ENCODE results near the gene PXMP4.
A peak's percentile ranks its signal among the peaks of the same experiment; 100 is the strongest.

Gene PXMP4

DNA sequence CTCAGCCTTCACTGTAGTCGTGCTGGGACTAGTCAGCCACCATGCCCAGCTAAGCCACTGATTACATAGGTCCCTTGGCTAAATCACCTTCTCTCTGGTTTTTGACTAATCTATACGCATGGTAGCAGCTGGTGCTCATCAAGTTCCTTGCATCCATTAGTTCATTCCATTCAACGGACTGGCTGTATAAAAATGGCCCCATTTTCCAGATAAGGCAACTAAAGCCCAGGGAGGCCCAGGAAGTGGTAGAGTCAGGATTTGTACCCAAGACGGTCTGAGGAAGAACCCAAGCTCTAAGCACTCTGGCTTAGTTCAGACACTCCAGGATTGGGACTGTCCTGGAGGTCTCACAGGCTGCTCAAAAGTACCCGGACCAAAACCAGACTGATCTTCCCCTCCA, 38.8 kb downstream of the PXMP4 start:
- DNase-seq, result no peak

DNA sequence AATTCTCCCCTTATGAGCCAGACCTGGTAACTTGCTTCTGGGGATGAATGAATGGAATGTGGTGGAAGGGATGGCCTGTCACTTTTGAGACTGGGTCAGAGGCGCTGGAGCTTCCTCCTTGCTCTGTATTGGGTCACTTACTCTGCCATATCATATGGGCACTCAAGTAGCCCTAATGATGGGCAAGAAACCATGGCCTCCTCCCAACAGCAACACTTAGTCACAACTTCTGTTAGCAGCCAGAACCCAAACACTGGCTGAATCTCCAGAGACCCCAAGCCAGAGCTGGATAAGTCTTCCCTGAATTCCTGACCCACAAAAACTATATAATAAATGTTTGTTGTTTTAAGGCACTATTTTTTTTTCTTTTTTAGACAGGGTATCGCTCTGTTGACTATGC, 39.4 kb downstream of the PXMP4 start:
- no peak for DNase-seq

DNA sequence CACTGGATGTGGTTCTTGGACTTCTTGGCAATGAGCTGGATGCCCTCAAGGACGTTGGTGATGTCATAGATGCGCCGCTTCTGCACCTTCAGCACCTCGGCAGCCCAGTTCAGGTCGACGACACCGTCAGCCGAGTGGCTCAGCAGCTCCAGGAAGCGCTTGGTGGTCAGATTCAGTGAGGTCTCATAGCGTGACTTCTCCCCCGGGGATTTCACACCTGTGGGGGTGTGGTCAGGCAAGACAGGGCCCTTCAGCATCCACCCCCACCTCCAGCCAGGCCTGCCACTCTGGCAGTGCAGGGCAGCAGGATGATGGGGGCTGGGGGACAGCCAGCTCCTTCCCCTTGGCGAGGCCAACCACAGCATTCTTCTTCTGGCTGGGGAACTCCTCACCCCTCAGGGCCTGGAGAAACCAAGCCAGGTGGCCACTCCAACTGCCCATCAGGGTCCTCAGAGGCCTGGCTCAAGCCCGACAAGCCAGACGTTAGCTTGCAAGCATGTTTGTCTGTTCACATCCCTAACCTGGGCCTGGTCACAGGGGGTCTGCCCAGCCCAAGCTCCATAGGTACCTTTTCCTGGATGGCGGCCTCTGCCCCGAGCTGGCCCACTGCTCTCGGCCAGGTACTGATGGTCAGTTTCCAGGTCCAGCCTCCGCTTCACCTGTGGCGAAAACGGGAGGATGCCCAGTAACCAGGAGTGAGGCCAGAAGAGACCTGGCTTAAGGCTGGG, 40.2 kb downstream of the PXMP4 start:
- no peak for DNase-seq

DNA sequence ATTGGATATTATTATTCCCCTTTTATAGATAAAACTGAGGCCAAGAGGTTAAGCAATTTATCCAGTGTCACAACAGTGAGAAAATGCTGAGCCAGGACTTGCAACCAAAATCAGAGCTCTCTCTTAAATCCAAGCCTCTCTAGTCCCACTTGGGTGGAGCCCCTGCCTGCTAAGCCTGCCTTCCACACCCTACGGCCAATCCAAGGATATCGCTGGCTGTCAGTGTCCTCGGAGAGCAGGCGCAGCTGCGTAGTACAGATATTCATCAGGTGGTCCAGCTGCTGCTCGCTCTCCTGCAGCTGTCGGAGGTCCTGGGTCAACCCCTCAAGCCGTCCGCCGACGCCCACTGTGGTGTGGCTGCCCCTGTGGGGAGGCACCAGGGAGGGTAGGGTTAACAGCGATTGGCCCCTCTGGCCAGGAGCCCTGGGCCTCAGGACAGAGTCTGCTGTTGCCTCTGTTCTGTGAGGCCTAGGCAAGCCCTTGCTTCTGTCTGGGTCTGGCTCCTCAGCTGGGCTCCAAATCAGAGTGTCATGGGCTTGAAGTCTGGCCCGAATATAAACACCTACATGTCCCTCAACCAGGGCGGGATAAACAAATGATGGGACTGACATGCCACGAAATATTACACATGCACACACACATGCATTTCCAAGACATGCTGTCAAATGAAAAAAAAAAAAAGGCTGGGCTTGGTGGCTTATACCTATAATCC, 42.0 kb downstream of the PXMP4 start:
- no peak for DNase-seq

DNA sequence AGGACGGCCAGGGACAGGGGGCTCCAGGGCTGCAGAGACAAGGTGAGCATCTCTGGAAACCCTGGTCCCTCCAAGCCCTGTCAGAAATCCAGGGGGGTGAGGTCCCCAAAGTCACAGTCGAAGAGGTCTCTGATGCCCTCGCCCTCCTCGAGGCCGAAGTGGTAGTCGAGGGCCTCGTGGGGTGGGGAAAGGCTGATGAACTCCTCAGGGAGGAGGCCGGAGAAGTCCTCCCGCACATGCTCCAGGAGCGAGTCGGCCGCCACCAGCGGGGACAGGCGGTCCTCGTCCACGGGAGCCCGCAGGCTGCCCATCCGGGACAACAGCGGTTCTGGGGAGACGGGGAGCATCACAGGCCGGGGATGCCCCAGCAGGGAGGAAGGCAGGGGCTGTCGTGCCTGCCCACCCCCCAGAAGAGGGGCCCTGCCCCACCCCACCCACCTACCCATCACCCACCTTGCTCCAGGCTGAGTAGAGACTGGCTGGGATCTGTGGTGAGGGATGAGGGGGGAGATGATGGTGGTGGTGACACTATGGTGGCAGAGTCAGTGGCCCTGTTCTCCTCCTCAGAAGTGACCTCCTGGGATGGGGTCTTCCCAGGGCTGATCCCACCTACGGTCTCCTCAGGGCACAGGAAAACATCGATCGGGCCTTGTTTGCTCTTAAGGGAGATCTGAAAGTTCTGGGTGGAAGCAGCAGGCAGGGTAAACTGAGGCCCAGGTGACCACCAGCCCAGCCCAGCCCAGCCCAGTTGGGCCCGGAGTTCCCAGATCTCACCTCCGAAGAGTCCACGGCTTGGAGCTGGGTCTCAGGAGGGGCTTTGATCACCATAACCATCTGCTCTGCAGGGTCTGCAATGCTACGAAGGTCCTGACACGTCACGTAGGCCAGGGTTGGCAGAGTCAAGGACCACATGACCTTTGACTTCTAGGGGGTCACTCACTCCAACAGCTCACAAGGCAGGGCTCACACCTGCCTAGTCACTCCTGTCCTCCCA, 43.2 kb downstream of the PXMP4 start:
- no peak for DNase-seq

DNA sequence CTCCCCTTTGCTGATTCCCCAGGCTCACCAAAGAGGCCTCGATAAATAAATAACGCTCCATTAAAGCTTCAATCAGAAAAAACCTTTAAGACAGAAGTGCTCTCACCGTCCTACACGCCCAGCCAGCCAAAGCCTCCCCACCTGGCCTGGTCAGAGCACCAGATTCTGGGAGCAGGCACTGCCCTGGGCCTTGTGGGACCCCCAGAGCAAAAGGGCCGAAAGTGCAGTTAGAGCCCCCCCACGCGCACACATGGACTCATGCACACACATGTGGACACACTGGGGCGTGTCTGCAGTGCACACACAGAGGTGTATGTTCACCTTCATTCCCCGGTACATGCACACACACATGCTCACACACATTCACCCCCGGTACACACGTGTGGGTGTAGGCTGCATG, 44.0 kb downstream of the PXMP4 start:
- no peak for DNase-seq

DNA sequence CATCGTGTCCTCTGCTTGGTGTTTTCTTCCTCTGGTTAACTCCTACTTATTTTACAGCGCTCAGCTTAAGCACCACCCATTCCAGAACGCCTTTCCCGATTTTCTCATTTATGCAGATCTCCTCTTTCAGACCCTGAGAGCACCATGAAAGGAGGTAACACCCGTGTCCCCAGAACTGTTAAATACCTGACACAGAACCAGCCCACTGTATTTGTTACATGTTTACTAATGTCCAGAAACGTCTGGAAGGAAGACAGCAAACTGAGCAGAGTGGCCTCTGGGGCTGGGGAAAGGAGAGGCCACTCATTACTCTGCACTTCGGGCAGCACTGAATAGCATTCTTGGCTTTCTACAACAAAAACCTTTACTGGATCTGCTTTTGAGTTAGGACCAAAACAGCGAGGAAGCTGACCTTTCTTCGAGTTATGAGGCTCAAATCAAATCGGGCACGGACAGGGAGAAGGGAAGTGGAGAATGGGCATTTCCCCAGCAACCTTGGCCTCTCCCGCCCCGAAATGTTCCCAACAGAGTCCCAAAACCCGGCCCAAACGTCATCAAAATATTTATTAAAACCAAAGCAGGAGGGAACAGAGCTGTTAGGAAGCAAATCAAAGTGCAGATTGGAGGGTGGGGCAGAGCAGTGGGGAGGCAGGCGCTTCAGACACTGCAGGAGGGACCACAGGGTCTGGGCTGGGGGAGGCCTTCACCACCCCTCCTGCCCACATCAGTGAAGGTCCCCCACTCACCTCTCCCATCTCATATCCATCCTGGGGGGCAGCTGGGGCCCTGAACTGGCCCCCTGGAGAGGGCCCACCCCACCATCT, 44.8 kb downstream of the PXMP4 start:
- no peak for DNase-seq

DNA sequence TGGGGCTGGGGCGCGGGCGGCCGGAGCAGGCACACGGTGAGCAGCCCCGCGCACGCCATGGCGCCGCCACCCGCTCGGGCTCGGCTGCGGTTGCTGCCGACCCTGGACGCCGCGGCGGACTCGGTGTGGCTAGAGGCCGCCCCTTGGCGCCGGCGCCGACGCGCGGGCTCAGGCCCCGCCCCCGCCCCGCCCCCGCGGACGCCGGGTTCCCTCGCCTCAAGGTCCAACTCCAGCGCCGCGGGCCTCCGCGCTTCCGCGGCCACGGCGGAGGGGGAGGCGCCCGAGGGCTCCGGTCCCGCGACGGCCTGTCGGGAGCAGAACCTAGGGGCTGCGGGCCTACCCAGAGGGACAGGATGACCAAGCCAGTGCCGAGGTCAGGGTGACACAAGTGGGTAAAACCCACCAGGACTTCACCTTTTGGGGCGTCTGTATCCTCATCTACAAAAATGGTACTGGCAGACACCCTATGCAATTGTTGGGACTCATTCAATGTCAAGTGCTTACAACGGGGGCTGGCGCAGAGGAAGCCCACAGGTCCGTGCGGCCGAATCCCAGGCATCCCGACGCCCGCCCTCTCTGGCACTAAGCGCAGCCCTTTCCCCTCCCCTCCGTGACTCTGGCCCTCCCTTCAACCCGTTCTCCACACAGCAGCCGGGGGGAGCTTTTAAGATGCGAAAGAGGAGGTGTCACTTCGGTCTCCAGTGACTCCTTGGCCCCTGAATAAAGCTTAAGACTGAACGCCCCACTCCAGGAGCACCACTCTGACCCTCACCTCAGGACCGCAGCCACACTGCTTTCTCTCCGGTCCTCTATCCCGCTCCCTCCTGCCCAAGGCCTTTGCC, 45.6 kb downstream of the PXMP4 start, which contains the start of gene NECAB3:
Gene NECAB3 (minus strand): TSS at position 135 of the 842 bp plus-strand sequence. CDS start 76 bp downstream, at position 59.
- peak; percentile 49 for DNase-seq

DNA sequence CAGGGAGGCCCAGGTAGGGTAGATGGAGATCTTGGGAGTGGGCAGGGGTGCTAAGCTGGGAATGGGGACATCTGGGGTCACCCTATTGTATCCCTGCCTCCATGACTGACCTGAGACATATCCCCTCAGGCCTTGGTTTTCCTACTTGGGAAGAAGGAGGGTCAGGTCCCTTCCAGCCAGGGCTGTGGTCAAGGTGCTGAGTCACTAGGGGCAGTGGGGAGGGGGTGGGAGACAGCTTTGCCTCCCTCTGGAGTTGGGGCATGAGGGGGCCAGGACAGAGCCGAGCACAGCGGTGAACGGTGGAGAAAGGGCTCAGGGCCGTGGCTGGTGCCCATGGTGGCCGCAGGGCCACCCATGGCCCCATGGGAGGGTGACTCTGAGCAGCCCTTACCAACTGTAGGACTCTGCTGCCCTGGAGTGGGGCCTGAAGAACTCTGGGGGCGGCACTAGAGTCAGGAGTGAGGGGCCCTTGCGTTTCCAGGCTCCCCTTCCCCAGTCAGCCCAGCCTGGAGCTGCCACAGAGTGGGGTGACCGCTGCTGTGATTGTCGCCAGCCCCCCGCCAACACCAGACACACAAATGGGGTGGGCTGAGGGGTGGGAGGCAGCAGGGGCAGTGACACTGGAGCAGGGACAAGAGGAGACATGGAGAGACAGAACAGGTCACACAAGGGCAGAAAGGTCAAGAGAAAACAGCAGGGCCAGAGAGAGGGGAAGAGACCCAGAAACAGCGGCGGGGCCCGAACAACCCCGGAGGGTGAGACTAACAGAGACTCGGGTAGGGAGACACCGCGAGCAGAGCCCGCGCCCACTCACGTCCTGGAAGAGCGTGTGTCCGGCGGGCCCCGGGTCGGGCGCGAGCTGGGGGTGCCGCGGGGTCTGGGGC, 46.5 kb downstream of the PXMP4 start:
- DNase-seq, result no peak

DNA sequence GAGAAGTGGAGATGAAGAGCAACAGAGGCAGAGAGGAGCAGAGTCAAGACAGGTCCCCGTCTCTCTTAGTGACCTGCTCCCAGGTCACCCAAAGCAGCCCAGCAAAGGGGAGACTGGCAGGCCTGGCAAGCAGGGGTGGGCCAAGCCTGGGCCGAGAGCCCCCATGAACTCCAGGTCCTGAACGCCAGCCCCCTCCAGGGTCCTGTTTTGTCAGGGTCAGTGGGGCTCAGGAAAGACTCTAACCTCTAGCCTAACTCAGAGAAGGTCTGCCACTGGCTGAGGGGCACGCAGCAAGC, 47.0 kb downstream of the PXMP4 start:
- no peak for DNase-seq

DNA sequence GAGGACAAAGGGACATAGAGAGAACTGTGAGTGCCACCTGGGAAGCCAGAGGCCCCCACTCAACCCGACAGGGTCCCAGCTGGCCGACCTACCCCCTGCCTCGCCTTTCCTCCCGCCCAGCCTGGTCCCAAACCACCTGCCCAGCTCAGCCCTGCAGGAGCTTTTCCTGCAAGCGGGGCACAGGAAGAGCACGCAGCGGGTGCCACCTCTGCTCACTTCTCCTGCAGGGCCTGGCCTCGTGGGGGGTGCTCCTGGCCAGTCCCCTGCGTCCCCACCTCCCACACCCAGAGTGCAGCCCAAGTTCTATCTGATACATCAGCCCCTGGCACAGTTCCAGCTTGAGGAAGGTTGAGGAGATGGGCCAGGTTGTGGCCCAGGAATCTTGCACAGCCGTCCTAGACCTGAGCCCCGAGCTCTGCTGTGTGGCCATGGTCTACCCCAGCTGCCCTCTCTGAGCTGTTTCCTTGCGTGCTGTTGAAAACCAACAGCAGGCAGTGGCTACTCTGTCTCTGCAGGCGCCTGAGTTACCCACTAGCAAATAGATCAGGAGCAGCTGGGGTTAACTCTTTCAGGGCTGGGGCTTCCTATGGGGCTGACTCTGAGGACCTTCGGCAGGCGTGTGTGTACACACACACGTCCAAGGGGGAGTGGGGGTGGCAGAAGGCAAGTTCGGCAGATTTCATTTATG, 47.5 kb downstream of the PXMP4 start:
- no peak for DNase-seq

DNA sequence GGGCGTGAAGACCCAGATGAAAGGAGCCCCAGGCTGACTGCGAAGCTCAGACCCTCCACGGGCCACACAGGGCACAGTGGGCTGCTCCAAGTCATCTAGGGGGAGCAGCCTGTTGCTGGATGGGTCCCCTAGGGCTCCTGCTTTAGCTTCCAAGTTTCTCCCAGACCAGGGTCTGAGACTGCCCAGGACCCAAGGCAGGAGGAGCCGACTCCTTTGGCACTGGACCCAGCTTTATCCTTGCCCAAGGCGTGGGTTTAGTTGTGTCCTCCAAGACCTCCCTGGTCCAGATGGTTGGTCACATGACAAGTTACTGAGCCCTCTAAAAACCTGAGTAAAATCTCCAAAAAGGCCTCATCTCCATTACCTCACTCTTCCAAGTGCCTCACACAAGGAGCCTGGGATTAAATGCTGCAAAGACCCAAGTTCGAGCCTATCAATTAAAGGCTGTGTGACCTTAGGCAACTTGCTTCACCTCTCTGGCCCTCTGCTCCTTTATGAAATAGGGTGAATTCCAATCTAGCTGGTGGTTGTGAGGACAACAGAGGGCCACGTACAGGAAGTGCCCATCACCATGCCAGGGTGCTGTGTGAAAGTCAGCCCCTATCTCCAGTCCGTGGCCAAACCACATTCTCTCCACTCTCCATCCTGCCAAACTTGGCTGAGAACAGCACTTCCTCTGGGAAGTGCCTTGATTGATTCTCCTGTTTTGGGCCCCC, 48.4 kb downstream of the PXMP4 start:
- DNase-seq, result no peak

DNA sequence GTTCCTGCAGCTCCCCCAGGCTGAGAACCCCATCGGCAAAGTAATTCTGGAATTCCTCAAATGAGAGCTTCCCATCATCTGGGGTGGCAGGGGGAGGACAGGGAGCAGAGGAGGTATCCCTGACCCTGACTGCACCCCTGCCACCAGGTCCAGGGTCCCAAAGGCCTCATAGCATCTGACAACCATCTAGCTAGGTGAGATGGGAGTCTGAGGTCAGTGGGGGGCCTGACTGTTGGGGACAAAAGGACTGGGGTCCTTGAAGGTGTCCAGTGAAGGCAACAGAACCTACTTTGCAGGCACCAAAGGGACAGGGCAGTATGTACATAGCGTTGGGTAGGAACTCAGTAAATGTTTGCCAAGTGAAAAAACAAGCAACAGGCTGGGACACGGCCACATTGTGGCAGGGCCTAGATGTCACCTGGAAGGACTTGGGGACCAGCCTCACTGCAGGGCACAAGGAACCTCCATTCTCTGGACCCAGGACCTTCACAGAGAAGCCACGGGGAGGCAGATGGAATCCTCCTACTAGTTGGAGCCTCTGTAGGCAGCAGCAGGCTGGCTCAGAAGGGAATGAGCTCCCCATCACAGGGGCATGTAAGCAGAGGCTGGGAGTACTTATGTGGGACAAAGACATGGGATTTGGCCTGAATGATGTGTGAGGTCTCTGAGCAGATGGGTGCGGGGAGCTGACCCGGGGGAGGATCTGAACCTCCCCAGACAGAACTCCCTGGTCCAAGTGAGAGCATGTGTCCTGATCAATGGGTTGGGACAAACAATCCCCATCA, 49.2 kb downstream of the PXMP4 start:
- DNase-seq, result no peak

DNA sequence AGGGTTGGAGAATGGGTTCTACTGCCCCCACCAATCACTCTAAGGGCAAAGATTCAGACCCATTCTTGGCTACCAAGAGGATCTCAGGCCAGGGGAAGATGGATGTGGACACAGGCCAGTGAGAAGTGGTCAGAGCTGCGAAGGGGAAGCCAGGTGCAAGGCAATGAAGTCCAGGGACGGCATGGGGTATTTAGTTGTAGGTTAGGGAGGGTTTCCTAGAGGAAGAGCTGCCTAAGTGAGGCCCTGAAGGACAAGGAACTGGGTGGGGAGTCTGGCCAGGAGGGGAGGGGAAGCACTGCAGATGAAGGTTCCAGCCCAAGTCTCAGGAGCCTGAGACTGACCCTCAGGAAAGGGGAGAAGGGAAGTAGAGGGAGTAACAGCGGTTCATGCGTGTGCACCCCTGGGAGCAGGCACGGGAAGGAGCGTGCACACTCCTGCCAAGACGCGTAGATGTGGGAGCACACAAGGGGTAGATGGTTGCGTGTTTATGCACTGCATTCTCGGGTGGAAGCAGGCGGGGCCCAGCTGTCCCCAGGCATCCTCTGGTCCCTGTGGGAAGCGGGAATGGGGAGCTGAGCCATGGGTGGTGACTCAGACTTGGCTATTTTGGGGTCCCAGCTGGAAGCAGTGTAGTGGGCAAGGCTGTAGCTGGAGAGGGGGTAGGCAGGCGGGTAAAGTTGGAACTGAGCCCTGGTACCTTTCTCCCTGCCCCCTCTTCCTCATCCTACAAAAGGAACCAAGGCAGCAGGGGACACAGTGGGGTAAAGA, 50.1 kb downstream of the PXMP4 start:
- no peak for DNase-seq

DNA sequence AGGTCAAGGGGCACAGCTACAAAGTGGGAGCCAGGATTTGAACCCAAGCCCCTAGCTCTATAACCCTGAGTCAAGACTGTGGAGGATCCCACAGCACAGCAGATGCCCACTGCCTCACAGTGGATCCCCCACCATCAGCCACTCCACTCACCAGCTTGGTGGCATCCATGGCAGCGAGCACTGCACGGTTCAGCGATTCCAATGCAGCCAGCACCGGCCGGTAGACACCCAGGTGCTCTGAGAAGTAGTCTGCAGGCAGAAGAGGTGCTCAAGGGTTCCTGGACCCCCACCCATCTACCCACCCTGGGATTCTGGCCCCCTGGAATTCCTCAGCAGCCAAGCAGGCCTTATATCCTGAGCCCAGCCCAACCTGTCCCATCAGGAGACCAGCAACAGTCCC, 50.9 kb downstream of the PXMP4 start:
- DNase-seq, result no peak

DNA sequence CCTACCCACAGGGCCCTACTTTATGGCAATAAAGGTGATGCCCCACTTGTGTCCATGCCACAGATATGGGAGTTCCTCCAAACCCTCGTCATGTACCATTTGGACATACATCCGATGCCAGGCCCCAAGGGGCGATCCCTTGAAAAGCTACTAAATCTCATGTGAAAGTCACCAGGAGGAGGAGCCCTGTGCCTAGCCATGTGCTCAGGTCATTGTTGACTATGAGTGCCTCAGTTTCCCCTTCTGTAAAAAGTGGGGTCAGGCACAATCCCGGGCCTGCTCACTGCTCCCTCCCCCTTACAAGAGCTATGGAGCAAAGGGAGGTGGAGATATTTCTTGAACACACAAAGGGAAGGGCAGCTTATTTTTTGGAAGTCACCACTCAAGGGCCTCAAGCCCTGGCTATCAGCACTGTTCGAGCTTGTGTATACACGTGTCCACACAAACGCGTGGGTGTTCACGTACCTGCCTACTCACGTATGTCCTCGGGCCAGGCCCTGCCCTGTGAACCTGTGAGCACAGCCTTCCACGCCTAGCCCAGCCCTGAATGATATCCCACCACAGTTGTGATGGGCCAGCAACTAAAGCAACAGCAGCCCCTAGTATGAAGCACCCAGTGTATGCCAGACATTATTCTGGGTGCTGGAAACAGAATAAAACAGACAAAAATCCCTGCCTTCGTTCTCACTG, 51.5 kb downstream of the PXMP4 start:
- no peak for DNase-seq
